Measurements from ENCODE around the gene PLA2G4E. TPM values are rescaled to one million over a fixed set of nuclear protein-coding genes. Genes with fewer than 3 reads are reported as not detected.

Gene PLA2G4E
- total RNA-seq, 1 donor from 2014 or later: not detected

- Mint-ChIP-seq H3K9me3 (no peaks in the 10 kb centered on the region), H3K36me3 (ENCODE audit: low read depth) (peaks cover 32% of the 10 kb centered on the region), H3K27me3 (no peaks in the 10 kb centered on the region), H3K27ac (no peak overlapping the region), H3K4me1 (peaks cover 51% of the 10 kb centered on the region), H3K4me3 (no peak overlapping the region)
- intact Hi-C loops (cut with micrococcal nuclease): no loop called here
- no peak for DNase-seq
These were observed 54.4 kb downstream of the PLA2G4E start for GRCh38 chr15:41966414-41966812.

GRCh38 chr15:41965441-41966413 lies 55.1 kb downstream of the PLA2G4E start:
- Mint-ChIP-seq H3K27me3 (no peaks in the 10 kb centered on the region), H3K4me1 (peaks cover 51% of the 10 kb centered on the region)

GRCh38 chr15:41961595-41962202 lies 59.1 kb downstream of the PLA2G4E start:
- intact Hi-C loops (cut with micrococcal nuclease): no loop called here
- H3K4me1 Mint-ChIP-seq: peaks cover 34% of the 10 kb centered on the region
- no peak overlapping the region for H3K27ac Mint-ChIP-seq
- H3K4me3 Mint-ChIP-seq: no peak overlapping the region
- H3K9me3 Mint-ChIP-seq: no peaks in the 10 kb centered on the region
- no peak for DNase-seq
- H3K27me3 Mint-ChIP-seq: no peaks in the 10 kb centered on the region
- peaks cover 28% of the 10 kb centered on the region for H3K36me3 Mint-ChIP-seq (ENCODE audit: low read depth)

More at GRCh38 chr15:41965441-41966413, 55.1 kb downstream of the PLA2G4E start:
- Mint-ChIP-seq H3K4me3 (no peak overlapping the region), H3K9me3 (no peaks in the 10 kb centered on the region), H3K27ac (no peak overlapping the region), H3K36me3 (ENCODE audit: low read depth) (peaks cover 32% of the 10 kb centered on the region)
- intact Hi-C loops (cut with micrococcal nuclease): no loop called here
- DNase-seq: no peak

DNA sequence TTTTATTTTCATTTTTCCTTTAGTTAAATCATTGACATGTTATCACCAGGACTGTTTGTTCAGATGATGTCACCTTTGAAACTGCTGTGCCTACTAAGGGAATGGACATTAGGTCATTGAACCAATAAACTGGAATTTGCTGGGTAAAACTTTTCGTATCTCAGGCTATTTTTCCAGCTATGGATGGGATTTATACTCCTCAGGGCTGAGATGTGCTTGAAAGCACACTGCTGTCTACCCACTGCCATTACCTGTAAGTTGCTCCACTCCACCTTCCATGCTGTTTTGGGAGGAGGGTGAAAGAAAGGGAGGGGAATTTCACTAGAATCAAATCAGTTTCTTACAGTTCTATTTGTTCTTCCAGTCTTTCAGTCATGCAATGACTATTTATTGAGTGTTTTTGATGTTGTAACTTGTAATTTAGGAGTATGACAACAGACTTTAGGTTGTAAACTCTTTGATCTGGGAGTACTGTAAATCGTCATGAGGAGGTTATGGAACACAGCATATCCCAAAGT lies 59.8 kb downstream of the PLA2G4E start:
- Mint-ChIP-seq H3K36me3 (ENCODE audit: low read depth) (peaks cover 24% of the 10 kb centered on the region), H3K9me3 (no peaks in the 10 kb centered on the region), H3K4me3 (no peak overlapping the region), H3K4me1 (peaks cover 29% of the 10 kb centered on the region), H3K27me3 (no peaks in the 10 kb centered on the region), H3K27ac (no peak overlapping the region)
- intact Hi-C loops (cut with micrococcal nuclease): no loop called here
- no peak for DNase-seq

GRCh38 chr15:41958002-41958420 lies 62.8 kb downstream of the PLA2G4E start:
- intact Hi-C loops (cut with micrococcal nuclease): no loop called here
- no peak for DNase-seq
- no peak overlapping the region for H3K4me3 Mint-ChIP-seq
- H3K36me3 Mint-ChIP-seq (ENCODE audit: low read depth): peaks cover 25% of the 10 kb centered on the region
- no peaks in the 10 kb centered on the region for H3K9me3 Mint-ChIP-seq
- H3K27ac Mint-ChIP-seq: no peak overlapping the region
- H3K4me1 Mint-ChIP-seq: peaks cover 25% of the 10 kb centered on the region
- H3K27me3 Mint-ChIP-seq: no peaks in the 10 kb centered on the region

DNA sequence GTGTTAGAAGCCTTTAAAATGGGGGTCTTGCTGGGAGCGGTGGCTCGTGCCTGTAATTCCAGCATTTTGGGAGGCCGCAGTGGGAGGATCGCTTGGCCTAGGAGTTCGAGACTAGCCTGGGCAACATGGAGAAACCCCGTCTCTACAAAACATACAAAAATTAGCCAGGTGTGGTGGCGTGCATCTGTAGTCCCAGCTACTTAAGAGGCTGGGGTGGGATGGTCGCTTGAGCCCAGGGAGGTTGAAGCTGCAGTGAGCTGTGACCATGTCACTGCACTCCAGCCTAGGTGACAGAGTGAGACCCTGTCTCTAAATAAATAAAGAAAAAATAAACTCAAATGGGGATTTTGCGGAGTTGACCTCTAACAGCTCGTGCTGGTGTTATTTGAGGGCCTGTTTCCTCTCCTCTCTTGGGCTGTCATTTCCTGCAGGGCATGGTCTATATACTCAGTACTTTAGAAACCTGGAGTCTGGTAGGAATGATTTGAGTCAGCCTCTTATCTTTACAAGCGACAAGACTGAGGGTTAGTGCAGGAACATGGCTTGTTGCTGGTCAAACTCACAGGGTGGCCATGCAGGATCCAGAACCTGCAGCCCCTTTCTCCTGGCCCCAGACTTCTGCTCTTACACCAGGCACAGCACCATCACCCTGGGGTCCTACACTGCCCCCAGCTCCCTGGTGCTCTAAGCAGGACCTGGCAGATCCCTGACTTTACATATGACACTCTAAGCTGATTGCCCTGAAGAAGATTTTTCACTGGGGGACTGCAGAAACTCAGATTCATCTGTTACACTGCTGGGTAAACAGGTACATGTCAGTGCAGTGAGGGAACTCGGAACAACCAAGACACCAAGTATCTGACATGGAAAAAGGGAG lies 63.6 kb downstream of the PLA2G4E start:
- peaks cover 26% of the 10 kb centered on the region for H3K4me1 Mint-ChIP-seq
- H3K27me3 Mint-ChIP-seq: no peaks in the 10 kb centered on the region
- DNase-seq: no peak
- no peak overlapping the region for H3K4me3 Mint-ChIP-seq
- intact Hi-C loops (cut with micrococcal nuclease): loop anchor here (1.0 kb wide), 1 partner anchor 17 kb away; no protein-coding TSS in a partner anchor
- peaks cover 29% of the 10 kb centered on the region for H3K36me3 Mint-ChIP-seq (ENCODE audit: low read depth)
- H3K27ac Mint-ChIP-seq: peak overlapping the region; percentile 30
- no peaks in the 10 kb centered on the region for H3K9me3 Mint-ChIP-seq

GRCh38 chr15:41955807-41956525 lies 64.9 kb downstream of the PLA2G4E start:
- Mint-ChIP-seq H3K9me3 (no peaks in the 10 kb centered on the region), H3K4me3 (no peak overlapping the region), H3K27ac (no peak overlapping the region), H3K36me3 (ENCODE audit: low read depth) (peaks cover 21% of the 10 kb centered on the region), H3K27me3 (no peaks in the 10 kb centered on the region), H3K4me1 (peaks cover 19% of the 10 kb centered on the region)
- intact Hi-C loops (cut with micrococcal nuclease): no loop called here
- no peak for DNase-seq

GRCh38 chr15:41955100-41955499 lies 65.7 kb downstream of the PLA2G4E start:
- Mint-ChIP-seq H3K4me1 (peaks cover 18% of the 10 kb centered on the region), H3K36me3 (ENCODE audit: low read depth) (peaks cover 21% of the 10 kb centered on the region), H3K27ac (no peak overlapping the region), H3K27me3 (no peaks in the 10 kb centered on the region), H3K9me3 (no peaks in the 10 kb centered on the region), H3K4me3 (no peak overlapping the region)
- no peak for DNase-seq
- intact Hi-C loops (cut with micrococcal nuclease): no loop called here

DNA sequence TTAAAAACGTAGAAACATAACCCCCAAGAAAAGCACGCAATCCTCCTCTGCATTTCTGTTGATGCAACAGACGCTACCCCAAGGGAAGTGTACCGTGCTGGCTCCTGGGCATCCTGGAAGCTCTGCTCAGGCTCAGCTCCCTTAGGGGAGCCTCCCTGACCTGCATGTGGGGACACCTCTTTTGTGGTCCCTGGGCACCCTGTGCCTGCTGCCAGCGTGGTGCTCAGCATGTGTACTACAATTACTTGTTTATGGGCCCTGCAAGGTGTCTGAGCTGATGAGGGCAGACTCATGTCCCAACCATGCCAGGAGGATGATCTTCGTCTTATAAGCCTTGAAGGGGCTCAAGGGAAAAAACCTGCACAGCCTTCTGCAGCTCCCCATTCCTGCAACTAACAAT lies 66.8 kb downstream of the PLA2G4E start:
- H3K27me3 Mint-ChIP-seq: no peaks in the 10 kb centered on the region
- H3K4me1 Mint-ChIP-seq: peaks cover 18% of the 10 kb centered on the region
- no peak overlapping the region for H3K4me3 Mint-ChIP-seq
- H3K36me3 Mint-ChIP-seq (ENCODE audit: low read depth): peaks cover 16% of the 10 kb centered on the region
- H3K9me3 Mint-ChIP-seq: no peaks in the 10 kb centered on the region
- H3K27ac Mint-ChIP-seq: no peak overlapping the region
- DNase-seq: no peak
- intact Hi-C loops (cut with micrococcal nuclease): no loop called here

DNA sequence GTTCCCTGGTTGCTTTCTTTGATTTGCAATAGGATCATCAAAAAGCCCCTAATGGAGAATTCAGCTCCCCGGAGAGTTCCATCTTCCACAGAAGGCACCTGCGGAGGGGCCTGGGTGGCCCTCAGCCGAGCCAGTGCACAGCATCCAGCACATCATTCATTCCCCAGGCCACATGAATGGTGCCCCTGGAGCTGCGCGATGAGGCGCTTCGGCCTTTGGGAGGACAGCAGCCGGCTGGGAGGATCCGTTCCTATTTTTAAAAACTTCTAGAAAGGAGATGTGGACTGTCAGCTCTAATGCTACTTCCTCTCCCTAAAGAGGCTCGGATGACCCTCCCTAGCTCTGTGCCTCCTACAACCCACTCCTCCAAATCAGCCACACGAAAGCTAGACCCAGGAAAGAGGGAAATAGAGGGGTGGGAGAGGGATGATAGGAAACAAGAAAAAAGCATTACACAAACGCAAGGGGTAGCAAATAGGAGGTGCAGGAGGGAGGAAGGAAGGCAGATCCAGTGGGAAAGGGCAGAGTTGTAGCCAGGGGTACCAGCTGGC lies 68.8 kb downstream of the PLA2G4E start:
- Mint-ChIP-seq H3K4me3 (no peak overlapping the region), H3K4me1 (peaks cover 4% of the 10 kb centered on the region)

DNA sequence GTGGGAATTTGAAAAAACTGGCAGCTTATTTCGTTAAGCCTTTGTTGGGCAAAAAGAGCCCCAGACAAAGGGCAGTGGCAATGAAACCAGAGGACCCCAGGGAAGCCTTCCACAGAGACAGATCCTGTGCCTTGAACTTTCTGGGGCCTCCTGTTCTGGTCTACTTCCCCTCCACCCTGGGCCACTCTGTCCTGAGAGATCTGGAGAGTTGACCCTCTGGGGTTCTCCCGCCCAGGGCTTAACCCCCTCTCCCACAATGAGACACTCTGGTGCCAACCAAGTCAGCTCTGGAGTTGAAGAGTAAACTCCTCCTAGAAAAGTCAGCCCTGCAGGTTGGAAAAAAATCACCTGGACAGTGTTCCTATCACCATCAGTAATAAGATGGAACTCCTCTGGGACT lies 69.3 kb downstream of the PLA2G4E start:
- no peak overlapping the region for H3K4me3 Mint-ChIP-seq
- no peak overlapping the region for H3K27ac Mint-ChIP-seq
- peaks cover 4% of the 10 kb centered on the region for H3K4me1 Mint-ChIP-seq
- no peaks in the 10 kb centered on the region for H3K27me3 Mint-ChIP-seq
- peaks cover 11% of the 10 kb centered on the region for H3K36me3 Mint-ChIP-seq (ENCODE audit: low read depth)
- no peak for DNase-seq
- no peaks in the 10 kb centered on the region for H3K9me3 Mint-ChIP-seq
- intact Hi-C loops (cut with micrococcal nuclease): no loop called here

More for the DNA sequence above, 68.8 kb downstream of the PLA2G4E start:
- Mint-ChIP-seq H3K27me3 (no peaks in the 10 kb centered on the region), H3K9me3 (no peaks in the 10 kb centered on the region), H3K27ac (no peak overlapping the region), H3K36me3 (ENCODE audit: low read depth) (peaks cover 11% of the 10 kb centered on the region)
- DNase-seq: no peak
- intact Hi-C loops (cut with micrococcal nuclease): no loop called here

- H3K36me3 Mint-ChIP-seq (ENCODE audit: low read depth): peaks cover 11% of the 10 kb centered on the region
- no peak overlapping the region for H3K27ac Mint-ChIP-seq
- peaks cover 4% of the 10 kb centered on the region for H3K4me1 Mint-ChIP-seq
- H3K9me3 Mint-ChIP-seq: no peaks in the 10 kb centered on the region
- DNase-seq: no peak
- intact Hi-C loops (cut with micrococcal nuclease): no loop called here
- no peaks in the 10 kb centered on the region for H3K27me3 Mint-ChIP-seq
- H3K4me3 Mint-ChIP-seq: no peak overlapping the region
These were observed 70.4 kb downstream of the PLA2G4E start for GRCh38 chr15:41950489-41950888.

- Mint-ChIP-seq H3K27ac (no peak overlapping the region), H3K4me3 (no peak overlapping the region), H3K36me3 (ENCODE audit: low read depth) (peaks cover 11% of the 10 kb centered on the region), H3K27me3 (no peaks in the 10 kb centered on the region), H3K4me1 (peaks cover 4% of the 10 kb centered on the region), H3K9me3 (no peaks in the 10 kb centered on the region)
- intact Hi-C loops (cut with micrococcal nuclease): no loop called here
- no peak for DNase-seq
These were observed 70.7 kb downstream of the PLA2G4E start for GRCh38 chr15:41950127-41950483.

All from activated CD4-positive, alpha-beta T cell treated with anti-CD3 and anti-CD28 coated beads, Interleukin-2, amount 10 ng/mL, durations not matched to agents 24 days and 14 days (primary cell).